ENCODE results near the gene HBA1. TPM values are rescaled to one million over a fixed set of nuclear protein-coding genes. Genes with fewer than 3 reads are reported as not detected.
"Not testable (repeated sequence)": the region's sequence is repeated elsewhere in the genome, so short reads cannot be mapped to it uniquely, and the experiment has no call there.

HBA1 gene
- total RNA-seq, 1 experiment from 2014 or later, result not detected

GRCh38 chr16:175011-175949 lies 1.2 kb upstream of the HBA1 start:
- DNase-seq (ENCODE audit: low read depth), result no peak

DNA sequence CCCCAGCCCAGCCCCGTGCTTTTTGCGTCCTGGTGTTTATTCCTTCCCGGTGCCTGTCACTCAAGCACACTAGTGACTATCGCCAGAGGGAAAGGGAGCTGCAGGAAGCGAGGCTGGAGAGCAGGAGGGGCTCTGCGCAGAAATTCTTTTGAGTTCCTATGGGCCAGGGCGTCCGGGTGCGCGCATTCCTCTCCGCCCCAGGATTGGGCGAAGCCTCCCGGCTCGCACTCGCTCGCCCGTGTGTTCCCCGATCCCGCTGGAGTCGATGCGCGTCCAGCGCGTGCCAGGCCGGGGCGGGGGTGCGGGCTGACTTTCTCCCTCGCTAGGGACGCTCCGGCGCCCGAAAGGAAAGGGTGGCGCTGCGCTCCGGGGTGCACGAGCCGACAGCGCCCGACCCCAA lies 474 bp upstream of the HBA1 start:
- not testable (repeated sequence) for DNase-seq (ENCODE audit: low read depth)

- no peak for DNase-seq (ENCODE audit: low read depth)
Measured at GRCh38 chr16:177394-177822, 928 bp downstream of the HBA1 start.

GRCh38 chr16:177981-178667 lies 1.6 kb downstream of the HBA1 start:
- DNase-seq (ENCODE audit: low read depth), result no peak

DNA sequence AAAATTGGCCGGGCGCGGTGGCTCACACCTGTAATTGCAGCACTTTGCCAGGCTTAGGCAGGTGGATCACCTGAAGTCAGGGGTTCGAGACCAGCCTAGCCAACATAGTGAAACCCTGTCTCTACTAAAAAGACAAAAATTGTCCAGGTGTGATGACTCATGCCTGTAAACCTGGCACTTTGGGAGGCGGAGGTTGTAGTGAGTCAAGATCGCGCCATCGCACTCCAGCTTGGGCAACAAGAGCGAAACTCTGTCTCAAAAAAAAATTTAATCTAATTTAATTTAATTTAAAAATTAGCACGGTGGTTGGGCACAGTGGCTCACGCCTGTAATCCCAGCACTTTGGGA lies 2.2 kb downstream of the HBA1 start:
- DNase-seq (ENCODE audit: low read depth), result no peak

DNA sequence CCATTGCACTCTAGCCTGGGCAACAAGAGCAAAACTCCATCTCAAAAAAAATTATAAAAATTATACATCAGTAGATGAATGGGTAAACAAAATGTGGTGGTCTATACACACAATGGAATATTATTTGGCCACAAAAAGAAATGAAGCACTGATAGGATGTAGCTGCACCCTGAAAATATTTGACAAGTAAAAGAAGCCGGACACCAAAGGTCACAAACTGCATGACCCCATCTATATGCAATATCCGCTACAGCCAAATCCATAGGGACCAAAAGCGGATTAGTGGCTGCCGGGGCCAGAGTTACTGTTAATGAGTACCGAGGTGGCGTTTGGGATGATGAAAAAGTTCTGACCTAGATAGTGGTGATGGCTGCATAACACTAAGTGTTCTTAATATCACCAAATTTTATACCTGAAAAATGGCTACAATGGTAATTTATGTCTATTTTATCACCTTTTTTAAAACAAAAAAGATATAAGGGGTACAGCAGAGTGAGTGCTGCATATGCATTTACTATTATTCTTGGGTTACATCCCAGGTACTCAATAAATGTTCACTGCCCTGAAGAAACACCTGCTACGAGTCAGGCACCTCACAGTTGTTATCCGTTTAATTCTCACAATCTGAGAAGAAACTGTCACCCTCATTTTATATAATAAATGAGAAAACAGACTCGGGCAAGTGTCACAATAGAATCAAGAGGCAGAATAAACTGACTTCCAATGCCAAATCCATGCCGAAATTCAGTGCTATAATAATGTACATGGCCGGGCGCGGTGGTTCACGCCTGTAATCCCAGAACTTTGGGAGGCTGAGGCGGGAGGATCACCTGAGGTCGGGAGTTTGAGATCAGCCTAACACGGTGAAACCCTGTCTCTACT lies 3.0 kb downstream of the HBA1 start:
- no peak for DNase-seq (ENCODE audit: low read depth)

GRCh38 chr16:180101-180675 lies 3.7 kb downstream of the HBA1 start, which contains the start of gene HBQ1:
HBQ1 (plus strand) TSS chr16:180459; CDS start chr16:180487, 28 bp downstream.
- DNase-seq (ENCODE audit: low read depth), result peak; percentile 46

DNA sequence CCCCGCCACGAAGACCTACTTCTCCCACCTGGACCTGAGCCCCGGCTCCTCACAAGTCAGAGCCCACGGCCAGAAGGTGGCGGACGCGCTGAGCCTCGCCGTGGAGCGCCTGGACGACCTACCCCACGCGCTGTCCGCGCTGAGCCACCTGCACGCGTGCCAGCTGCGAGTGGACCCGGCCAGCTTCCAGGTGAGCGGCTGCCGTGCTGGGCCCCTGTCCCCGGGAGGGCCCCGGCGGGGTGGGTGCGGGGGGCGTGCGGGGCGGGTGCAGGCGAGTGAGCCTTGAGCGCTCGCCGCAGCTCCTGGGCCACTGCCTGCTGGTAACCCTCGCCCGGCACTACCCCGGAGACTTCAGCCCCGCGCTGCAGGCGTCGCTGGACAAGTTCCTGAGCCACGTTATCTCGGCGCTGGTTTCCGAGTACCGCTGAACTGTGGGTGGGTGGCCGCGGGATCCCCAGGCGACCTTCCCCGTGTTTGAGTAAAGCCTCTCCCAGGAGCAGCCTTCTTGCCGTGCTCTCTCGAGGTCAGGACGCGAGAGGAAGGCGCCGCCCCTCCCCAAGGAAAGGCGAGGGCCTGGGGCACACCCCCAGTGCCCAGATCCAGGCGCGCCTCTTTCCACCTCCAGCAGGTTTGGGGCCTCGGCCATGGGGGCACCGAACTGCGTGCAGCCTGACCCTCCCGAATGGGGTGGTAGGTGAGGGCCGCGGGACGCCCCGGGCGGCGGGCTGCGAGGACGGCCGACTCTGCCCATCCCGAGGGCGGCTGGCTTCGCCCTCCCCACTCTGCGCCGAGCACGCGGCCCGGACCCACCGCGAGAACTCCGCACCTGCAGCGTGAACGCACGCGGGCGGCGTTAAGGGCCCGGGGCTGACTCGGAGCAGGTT lies 4.4 kb downstream of the HBA1 start:
- DNase-seq (ENCODE audit: low read depth), result peak; percentile 82

DNA sequence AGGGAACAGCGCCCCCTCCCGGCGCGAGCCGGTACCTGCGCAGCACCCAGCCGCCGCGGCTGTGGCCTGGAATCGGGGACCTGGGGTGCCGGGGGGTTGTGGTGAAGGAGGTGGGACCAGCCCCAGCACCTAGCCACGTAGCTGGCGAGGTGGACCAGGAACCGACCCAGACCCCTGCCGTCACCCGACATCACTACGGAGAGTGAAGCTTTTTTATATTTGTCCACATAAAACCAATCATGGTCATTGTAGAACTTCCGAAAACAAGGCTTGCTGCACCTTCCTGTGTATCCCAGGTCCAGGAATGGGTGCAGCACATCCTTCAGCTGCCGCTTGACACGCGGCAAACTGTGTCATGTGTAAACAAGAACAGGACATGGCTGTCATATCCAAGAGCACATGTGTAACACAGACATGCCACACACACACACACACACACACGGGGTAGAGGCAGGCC lies 5.1 kb downstream of the HBA1 start:
- no peak for DNase-seq (ENCODE audit: low read depth)

DNA sequence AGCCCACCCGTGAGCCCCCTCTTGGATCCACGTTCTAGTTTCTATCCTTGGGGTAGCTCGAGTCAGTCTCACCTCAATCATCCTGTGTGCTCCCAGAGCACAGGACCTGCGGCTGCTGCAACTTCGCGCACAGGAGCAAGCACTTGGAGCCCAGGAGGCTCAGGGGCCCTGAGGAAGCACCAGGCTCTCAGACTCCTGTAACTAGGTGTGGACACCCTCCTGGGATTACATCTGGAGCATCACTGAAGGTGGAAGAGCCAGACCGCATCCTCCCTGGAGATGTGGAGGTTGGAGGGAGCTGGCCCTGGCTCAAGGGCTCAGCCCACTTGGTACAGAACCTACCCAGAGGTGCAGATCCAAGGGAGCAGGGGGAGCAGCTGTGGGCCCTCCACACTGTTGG lies 6.5 kb downstream of the HBA1 start:
- DNase-seq (ENCODE audit: low read depth), result no peak

GRCh38 chr16:185213-185612 lies 8.7 kb downstream of the HBA1 start:
- DNase-seq (ENCODE audit: low read depth), result no peak

DNA sequence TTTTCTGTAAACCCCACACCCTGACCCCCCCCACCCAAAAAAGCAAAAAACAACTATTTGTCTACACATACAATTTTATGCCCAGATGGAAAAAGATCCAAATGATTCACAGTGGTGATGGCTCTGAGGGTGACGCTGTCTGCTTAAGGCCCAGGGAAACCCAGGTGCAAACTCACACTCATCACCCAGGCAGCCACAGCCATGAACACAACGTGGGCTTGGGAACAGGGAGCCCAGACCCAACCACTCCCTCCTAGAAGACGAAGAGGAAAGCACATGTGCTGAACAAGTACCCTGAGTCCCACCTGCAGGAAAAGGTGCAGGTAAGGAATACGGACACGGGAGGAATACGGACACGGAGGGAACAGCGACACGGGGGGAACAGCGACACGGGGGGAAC lies 9.2 kb downstream of the HBA1 start:
- no peak for DNase-seq (ENCODE audit: low read depth)

DNA sequence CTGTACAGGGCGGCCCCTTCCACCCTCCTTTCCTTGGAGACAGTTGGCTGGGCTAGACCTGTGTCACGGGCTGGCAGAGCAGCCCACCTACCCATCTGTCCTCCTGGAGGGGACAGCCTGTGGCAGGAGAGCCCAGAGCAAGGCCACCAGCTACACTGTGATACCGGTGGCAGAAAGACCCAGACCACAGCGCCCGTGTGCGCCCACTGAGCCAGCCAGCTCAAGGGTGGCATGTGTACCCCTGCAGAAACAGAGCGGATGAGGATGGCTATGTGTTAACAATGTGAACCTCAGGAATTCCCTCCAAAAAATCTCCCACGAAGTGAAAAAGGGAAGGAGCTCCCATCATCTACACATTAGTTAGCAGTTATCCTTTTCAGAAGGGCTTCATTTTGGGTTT lies 10.8 kb downstream of the HBA1 start:
- no peak for DNase-seq (ENCODE audit: low read depth)

DNA sequence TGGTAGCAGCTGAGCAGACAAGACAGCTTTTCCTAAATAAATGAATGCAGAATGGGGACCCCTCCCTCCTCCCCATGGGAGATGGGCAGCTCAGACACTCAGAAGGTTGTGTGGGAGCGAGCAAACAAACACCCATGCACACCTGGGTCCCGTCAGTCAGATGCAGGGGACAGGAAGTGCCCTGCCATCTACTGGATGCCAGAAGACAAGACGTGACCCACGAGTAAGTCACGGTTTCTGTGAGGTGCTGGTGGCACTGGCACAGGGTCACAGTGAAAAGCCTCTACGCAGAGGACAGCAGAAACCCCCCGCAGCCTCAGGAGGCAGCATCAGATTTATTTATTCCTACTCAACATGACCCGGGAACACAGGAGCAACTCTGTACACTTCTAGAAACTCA lies 12.2 kb downstream of the HBA1 start:
- no peak for DNase-seq (ENCODE audit: low read depth)

DNA sequence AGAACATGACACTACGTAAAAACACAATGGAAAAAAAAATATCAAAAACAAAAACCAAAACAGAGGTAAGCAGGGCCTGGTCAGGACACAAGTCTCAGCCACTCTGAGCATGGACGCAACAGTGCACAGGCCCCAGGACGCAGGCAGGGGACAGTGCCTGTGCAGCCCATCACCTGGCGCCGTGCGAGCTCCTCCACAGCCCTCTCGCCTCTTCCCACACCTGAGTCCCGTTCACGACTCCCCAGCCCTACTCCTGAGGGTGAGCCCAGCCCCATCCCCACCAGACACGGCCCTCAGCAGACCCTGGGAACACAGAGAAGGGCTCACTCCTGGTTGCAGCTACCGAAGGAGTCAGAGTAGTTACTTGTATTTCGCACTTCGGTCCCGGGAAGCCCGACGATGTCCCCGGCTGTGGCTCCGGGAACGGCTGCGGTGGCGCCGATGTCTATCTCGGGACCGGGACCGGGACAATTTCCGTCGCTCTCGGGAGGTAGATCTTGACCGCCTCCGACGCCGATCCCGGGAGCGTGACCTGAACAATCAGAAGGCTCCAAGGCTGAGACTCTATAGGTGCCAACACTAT lies 13.2 kb downstream of the HBA1 start:
- no peak for DNase-seq (ENCODE audit: low read depth)

DNA sequence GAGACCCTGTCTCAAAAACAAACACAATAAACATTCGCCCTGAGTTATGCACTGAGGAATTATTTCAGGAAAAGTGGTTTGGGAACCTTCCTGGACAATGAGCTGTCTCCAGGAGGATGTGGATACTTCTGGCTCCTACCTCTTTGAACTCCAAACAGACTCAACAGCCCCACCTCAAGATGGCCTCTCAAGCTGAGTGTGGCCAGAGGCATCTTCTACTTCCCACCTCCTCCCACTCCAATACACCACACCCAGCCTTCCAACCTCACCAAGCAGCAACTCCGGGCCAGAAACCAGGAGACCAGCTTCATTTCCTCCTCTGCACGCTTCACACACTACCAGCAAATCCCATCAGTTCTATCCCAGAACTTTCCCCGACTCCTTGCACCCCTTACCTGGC lies 15.4 kb downstream of the HBA1 start:
- no peak for DNase-seq (ENCODE audit: low read depth)

GRCh38 chr16:192686-193085 lies 16.2 kb downstream of the HBA1 start:
- no peak for DNase-seq (ENCODE audit: low read depth)

GRCh38 chr16:193441-193840 lies 17.0 kb downstream of the HBA1 start:
- DNase-seq (ENCODE audit: low read depth), result no peak

- no peak for DNase-seq (ENCODE audit: low read depth)
Measured at GRCh38 chr16:194516-194915, 18.0 kb downstream of the HBA1 start.

GRCh38 chr16:200388-200787 lies 23.9 kb downstream of the HBA1 start:
- DNase-seq (ENCODE audit: low read depth), result peak; percentile 9

All from Daoy (cell line).